HEK293T (cell line): ENCODE data around the gene RPUSD1.

Experiments used
- BHLHE40 ChIP-seq: fragments of 450-650 bp; IDR thresholded peaks from 2 replicates; pipeline ENCODE4 v1.6.1; 2016; ENCODE audit warnings: mild to moderate bottlenecking, moderate library complexity, borderline replicate concordance
- CTBP1 ChIP-seq: fragments of 450-650 bp; IDR thresholded peaks from 2 replicates; pipeline ENCODE4 v1.6.1; 2016; ENCODE audit warnings: borderline replicate concordance
- ELF4 ChIP-seq: fragments of 450-650 bp; IDR thresholded peaks from 2 replicates; pipeline ENCODE4 v1.6.1; 2017; ENCODE audit warnings: antibody characterized with exemption
- FOXA1 ChIP-seq: fragments of 450-650 bp; IDR thresholded peaks from 2 replicates; pipeline ENCODE4 v1.6.1; 2016; ENCODE audit warnings: mild to moderate bottlenecking
- FOXK2 ChIP-seq: fragments of 450-650 bp; IDR thresholded peaks from 2 replicates; pipeline ENCODE4 v1.6.1; 2016; ENCODE audit warnings: mild to moderate bottlenecking
- HDGF ChIP-seq: fragments of 450-650 bp; IDR thresholded peaks from 2 replicates; pipeline ENCODE4 v1.6.1; 2017; ENCODE audit warnings: antibody characterized with exemption, borderline replicate concordance
- NFRKB ChIP-seq: fragments of 450-650 bp; IDR thresholded peaks from 2 replicates; pipeline ENCODE4 v1.6.1; 2016; ENCODE audit warnings: mild to moderate bottlenecking, moderate library complexity
- SP1 ChIP-seq: fragments of 450-650 bp; IDR thresholded peaks from 2 replicates; pipeline ENCODE4 v1.6.1; 2017
- SUZ12 ChIP-seq: fragments of 450-650 bp; IDR thresholded peaks from 2 replicates; pipeline ENCODE4 v1.6.1; 2016; ENCODE audit warnings: mild to moderate bottlenecking

DNA sequence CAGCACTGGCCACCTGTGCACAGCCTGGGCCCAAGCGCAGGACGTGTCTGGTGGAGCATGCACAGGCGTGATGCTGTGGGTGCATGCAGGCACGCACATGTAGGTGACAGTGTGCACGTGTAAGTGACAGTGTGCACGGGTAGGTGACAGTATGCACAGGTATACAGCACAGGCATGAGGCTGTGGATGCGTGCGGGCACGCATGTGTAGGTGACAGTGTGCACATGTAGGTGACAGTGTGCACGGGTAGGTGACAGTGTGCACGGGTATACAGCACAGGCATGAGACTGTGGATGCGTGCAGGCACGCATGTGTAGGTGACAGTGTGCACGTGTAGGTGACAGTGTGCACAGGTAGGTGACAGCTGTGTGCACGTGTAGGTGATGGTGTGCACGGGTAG, 7.9 kb downstream of the RPUSD1 start:
- TF ChIP-seq ELF4 (no peak), BHLHE40 (no peak), FOXA1 (no peak), SP1 (no peak), HDGF (no peak), SUZ12 (no peak), FOXK2 (no peak), CTBP1 (no peak), NFRKB (no peak)
